HG03565 (cell line): ENCODE measurements around the gene TGIF2LX.
"Not testable (repeated sequence)": the region's sequence is repeated elsewhere in the genome, so short reads cannot be mapped to it uniquely, and the experiment has no call there.

Experiments used
- ATAC-seq: cut with Tn5 transposase; IDR thresholded peaks from one replicate; pipeline ENCODE4 v1.9.1; 2021; ENCODE audit warnings: mild to moderate bottlenecking, moderate library complexity; ENCODE audit not compliant: unreplicated experiment

The TGIF2LX gene

GRCh38 chrX:89921665-89922064 lies at the start of gene TGIF2LX:
TSS of gene TGIF2LX (plus strand) at chrX:89921908. CDS start at chrX:89922086, 178 bp downstream.
- ATAC-seq, result not testable (repeated sequence)

GRCh38 chrX:89922338-89922934 lies 728 bp downstream of the TGIF2LX start:
- not testable (repeated sequence) for ATAC-seq

GRCh38 chrX:89943077-89943476 lies 21.4 kb downstream of the TGIF2LX start:
- ATAC-seq, result not testable (repeated sequence)

- ATAC-seq, result not testable (repeated sequence)
These were observed 43.9 kb downstream of the TGIF2LX start for GRCh38 chrX:89965588-89965987.
